HepG2 (cell line): ENCODE measurements around the gene PSKH1. TPM values are rescaled to one million over a fixed set of nuclear protein-coding genes. Genes with fewer than 3 reads are reported as not detected.
A peak's percentile ranks its signal among the peaks of the same experiment; 100 is the strongest.

Experiments used
- ARNT2 ChIP-seq: sonication (generic); formaldehyde crosslinking; IDR thresholded peaks from 2 replicates; pipeline ENCODE4 v1.8.0; 2022; ENCODE audit warnings: mild to moderate bottlenecking, low read depth, missing genetic modification reagents, moderate library complexity
- CENPBD1 ChIP-seq: sonication (generic); formaldehyde crosslinking; IDR thresholded peaks from 2 replicates; pipeline ENCODE4 v1.8.0; 2022; ENCODE audit warnings: missing genetic modification reagents, low read depth, mild to moderate bottlenecking, borderline replicate concordance
- ESRRA ChIP-seq: sonication (generic); formaldehyde crosslinking; IDR thresholded peaks from 2 replicates; pipeline ENCODE4 v1.5.1; 2020; ENCODE audit warnings: mild to moderate bottlenecking, low read depth, missing genetic modification reagents
- HNRNPK ChIP-seq: fragments of 200-400 bp; formaldehyde crosslinking; IDR thresholded peaks from 2 replicates; pipeline ENCODE4 v1.6.1; 2018; ENCODE audit warnings: low read length, low read depth, moderate library complexity, mild to moderate bottlenecking; ENCODE audit not compliant: poor library complexity, severe bottlenecking
- HOXA7 ChIP-seq: sonication (generic); formaldehyde crosslinking; IDR thresholded peaks from 2 replicates; pipeline ENCODE4 v1.8.1; 2022; ENCODE audit warnings: mild to moderate bottlenecking, missing genetic modification reagents, moderate library complexity
- KDM4B ChIP-seq: sonication (generic); formaldehyde crosslinking; IDR thresholded peaks from 2 replicates; pipeline ENCODE4 v1.4.0; 2020; ENCODE audit warnings: missing genetic modification reagents
- KLF9 ChIP-seq: IDR thresholded peaks from 2 replicates; pipeline ENCODE4 v1.6.1; 2016; ENCODE audit warnings: low read depth
- NFATC3 ChIP-seq: sonication (generic); formaldehyde crosslinking; IDR thresholded peaks from 2 replicates; pipeline ENCODE4 v1.5.1; 2020; ENCODE audit warnings: mild to moderate bottlenecking, missing genetic modification reagents
- PAX8 ChIP-seq: sonication (generic); formaldehyde crosslinking; IDR thresholded peaks from 2 replicates; pipeline ENCODE4 v1.8.0; 2022; ENCODE audit warnings: mild to moderate bottlenecking, missing genetic modification reagents, borderline replicate concordance
- RFXANK ChIP-seq: IDR thresholded peaks from 2 replicates; pipeline ENCODE4 v1.6.1; 2016
- SMAD9 ChIP-seq: sonication (generic); formaldehyde crosslinking; IDR thresholded peaks from 2 replicates; pipeline ENCODE4 v1.5.1; 2020; ENCODE audit warnings: mild to moderate bottlenecking, missing genetic modification reagents
- SNAI1 ChIP-seq: sonication (generic); formaldehyde crosslinking; IDR thresholded peaks from 2 replicates; pipeline ENCODE4 v1.5.0; 2020; ENCODE audit warnings: mild to moderate bottlenecking, missing genetic modification reagents, borderline replicate concordance
- TSC22D2 ChIP-seq: sonication (generic); formaldehyde crosslinking; IDR thresholded peaks from 2 replicates; pipeline ENCODE4 v1.5.1; 2020; ENCODE audit warnings: missing genetic modification reagents, mild to moderate bottlenecking, borderline replicate concordance
- XRCC5 ChIP-seq: fragments of 200-400 bp; formaldehyde crosslinking; optimal IDR thresholded peaks from 2 replicates; pipeline ENCODE3; 2017; ENCODE audit warnings: mild to moderate bottlenecking, low read length
- ZNF503 ChIP-seq: sonication (generic); formaldehyde crosslinking; IDR thresholded peaks from 2 replicates; pipeline ENCODE4 v1.4.0; 2020; ENCODE audit warnings: missing genetic modification reagents
- ZNF570 ChIP-seq: sonication (generic); formaldehyde crosslinking; IDR thresholded peaks from 2 replicates; pipeline ENCODE4 v1.4.0; 2020; ENCODE audit warnings: mild to moderate bottlenecking, missing genetic modification reagents, borderline replicate concordance
- ZNF639 ChIP-seq: conservative IDR thresholded peaks from 2 replicates; pipeline ENCODE4 v1.6.1; 2018; ENCODE audit warnings: missing genetic modification reagents
- ZSCAN21 ChIP-seq: sonication (generic); formaldehyde crosslinking; IDR thresholded peaks from 2 replicates; pipeline ENCODE4 v1.8.0; 2022; ENCODE audit warnings: mild to moderate bottlenecking, missing genetic modification reagents, moderate library complexity, borderline replicate concordance
- polyA plus RNA-seq, 8 experiments: library from polyadenylated mRNA; depleted of rRNA in 3 of 8; stranded (reverse) in 7 of 8; unstranded in 1 of 8; fragments of >200 nt; fragmentation: Illumina TruSeq in 4 of 8; extraction: Trizol in 4 of 8; gene quantifications; 2 replicates each; pipeline versions ENCODE4 v1.2.1 to v1.2.3, GENCODE V29; 2011 to 2016; ENCODE audit warnings: low read depth in 4 of 8, missing spikeins in 1 of 8, mixed read lengths in 1 of 8; ENCODE audit not compliant: insufficient read depth in 1 of 8
- total RNA-seq, 5 experiments: library from RNA; depleted of rRNA; stranded (reverse); fragments of >200 nt; fragmentation: Illumina TruSeq; extraction: Trizol; gene quantifications; 2 replicates each; pipeline ENCODE4 v1.2.3, GENCODE V29; 2016; ENCODE audit warnings: low read depth in 1 of 5
- TF ChIP-seq, protein P1 (sequence below): sonication (generic); formaldehyde crosslinking; IDR thresholded peaks from 2 replicates; pipeline ENCODE4 v1.8.1; 2023; ENCODE audit warnings: mild to moderate bottlenecking, missing genetic modification reagents, borderline replicate concordance
- TF ChIP-seq, protein P2 (sequence below): sonication (generic); formaldehyde crosslinking; IDR thresholded peaks from 2 replicates; pipeline ENCODE4 v1.4.0; 2020; ENCODE audit warnings: missing genetic modification reagents, borderline replicate concordance

The PSKH1 gene
- total and polyA plus RNA-seq, 2 of the 13 experiments (the other 11 are each of a cell fraction or from before 2014, with no cell fraction given), result 8.4 to 19.1 TPM

- TF ChIP-seq, protein P1, sequence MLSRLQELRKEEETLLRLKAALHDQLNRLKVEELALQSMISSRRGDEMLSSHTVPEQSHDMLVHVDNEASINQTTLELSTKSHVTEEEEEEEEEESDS (CRISPR knock-in tag), result no peak; the same call in 1 of the 2 replicates
- no peak; the same call in 1 of the 2 replicates for TF ChIP-seq ZNF570 (CRISPR knock-in tag)
- no peak; the same call in 1 of the 2 replicates for TF ChIP-seq PAX8 (CRISPR knock-in tag)
- TF ChIP-seq ZNF639 (CRISPR knock-in tag), result peak; percentile 86
- peak; percentile 95; the same call in 1 of the 2 replicates for TF ChIP-seq TSC22D2 (CRISPR knock-in tag)
- TF ChIP-seq RFXANK, result 0 out of 2 replicates have a peak, but pooled peaks have one; percentile 30
- TF ChIP-seq XRCC5, result peak; percentile 97
- no peak for TF ChIP-seq HOXA7 (CRISPR knock-in tag)
- TF ChIP-seq ESRRA (CRISPR knock-in tag), result no peak
- no peak for TF ChIP-seq CENPBD1
- TF ChIP-seq NFATC3 (CRISPR knock-in tag), result peak; percentile 81; the same call in 1 of the 2 replicates
- TF ChIP-seq ZNF503 (CRISPR knock-in tag), result peak; percentile 61
- TF ChIP-seq HNRNPK, result peak; percentile 56
- peak; percentile 85; the same call in 1 of the 2 replicates for TF ChIP-seq KDM4B (CRISPR knock-in tag)
- TF ChIP-seq SMAD9 (CRISPR knock-in tag), result no peak
- peak; percentile 52; the same call in 1 of the 2 replicates for TF ChIP-seq KLF9 (CRISPR knock-in tag)
- TF ChIP-seq ARNT2 (CRISPR knock-in tag), result peak; percentile 91
- TF ChIP-seq ZSCAN21 (CRISPR knock-in tag), result no peak
- TF ChIP-seq SNAI1 (CRISPR knock-in tag), result no peak; the same call in 1 of the 2 replicates
- TF ChIP-seq, protein P2, sequence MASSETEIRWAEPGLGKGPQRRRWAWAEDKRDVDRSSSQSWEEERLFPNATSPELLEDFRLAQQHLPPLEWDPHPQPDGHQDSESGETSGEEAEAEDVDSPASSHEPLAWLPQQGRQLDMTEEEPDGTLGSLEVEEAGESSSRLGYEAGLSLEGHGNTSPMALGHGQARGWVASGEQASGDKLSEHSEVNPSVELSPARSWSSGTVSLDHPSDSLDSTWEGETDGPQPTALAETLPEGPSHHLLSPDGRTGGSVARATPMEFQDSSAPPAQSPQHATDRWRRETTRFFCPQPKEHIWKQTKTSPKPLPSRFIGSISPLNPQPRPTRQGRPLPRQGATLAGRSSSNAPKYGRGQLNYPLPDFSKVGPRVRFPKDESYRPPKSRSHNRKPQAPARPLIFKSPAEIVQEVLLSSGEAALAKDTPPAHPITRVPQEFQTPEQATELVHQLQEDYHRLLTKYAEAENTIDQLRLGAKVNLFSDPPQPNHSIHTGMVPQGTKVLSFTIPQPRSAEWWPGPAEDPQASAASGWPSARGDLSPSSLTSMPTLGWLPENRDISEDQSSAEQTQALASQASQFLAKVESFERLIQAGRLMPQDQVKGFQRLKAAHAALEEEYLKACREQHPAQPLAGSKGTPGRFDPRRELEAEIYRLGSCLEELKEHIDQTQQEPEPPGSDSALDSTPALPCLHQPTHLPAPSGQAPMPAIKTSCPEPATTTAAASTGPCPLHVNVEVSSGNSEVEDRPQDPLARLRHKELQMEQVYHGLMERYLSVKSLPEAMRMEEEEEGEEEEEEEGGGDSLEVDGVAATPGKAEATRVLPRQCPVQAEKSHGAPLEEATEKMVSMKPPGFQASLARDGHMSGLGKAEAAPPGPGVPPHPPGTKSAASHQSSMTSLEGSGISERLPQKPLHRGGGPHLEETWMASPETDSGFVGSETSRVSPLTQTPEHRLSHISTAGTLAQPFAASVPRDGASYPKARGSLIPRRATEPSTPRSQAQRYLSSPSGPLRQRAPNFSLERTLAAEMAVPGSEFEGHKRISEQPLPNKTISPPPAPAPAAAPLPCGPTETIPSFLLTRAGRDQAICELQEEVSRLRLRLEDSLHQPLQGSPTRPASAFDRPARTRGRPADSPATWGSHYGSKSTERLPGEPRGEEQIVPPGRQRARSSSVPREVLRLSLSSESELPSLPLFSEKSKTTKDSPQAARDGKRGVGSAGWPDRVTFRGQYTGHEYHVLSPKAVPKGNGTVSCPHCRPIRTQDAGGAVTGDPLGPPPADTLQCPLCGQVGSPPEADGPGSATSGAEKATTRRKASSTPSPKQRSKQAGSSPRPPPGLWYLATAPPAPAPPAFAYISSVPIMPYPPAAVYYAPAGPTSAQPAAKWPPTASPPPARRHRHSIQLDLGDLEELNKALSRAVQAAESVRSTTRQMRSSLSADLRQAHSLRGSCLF, result no peak
Observed at GRCh38 chr16:67872631-67873434, 20.2 kb upstream of the PSKH1 start, which contains the start of gene EDC4 (continued).
